ENCODE results near the gene FADD. TPM values are rescaled to one million over a fixed set of nuclear protein-coding genes. Genes with fewer than 3 reads are reported as not detected.

Gene FADD
- total RNA-seq, 1 donor from 2014 or later = 23.0 TPM

DNA sequence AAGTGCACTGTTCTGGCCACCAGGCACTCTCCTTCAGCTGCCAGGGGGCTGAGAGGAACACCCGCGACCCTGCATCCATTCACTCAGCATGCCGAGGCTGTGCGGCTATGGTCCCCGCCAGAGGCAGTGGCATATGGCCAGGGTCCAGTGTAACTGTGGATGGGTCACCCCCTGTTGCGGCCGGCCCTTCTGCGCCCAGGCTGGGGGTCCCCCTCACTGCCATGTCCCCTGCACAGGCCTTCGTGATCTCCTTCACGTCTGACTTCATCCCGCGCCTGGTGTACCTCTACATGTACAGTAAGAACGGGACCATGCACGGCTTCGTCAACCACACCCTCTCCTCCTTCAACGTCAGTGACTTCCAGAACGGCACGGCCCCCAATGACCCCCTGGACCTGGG, 20.8 kb upstream of the FADD start:
- no peaks in the 10 kb centered on the region for H3K4me1 ChIP-seq
- ATAC-seq (no peak), DNase-seq (no peak)
- H3K4me3 ChIP-seq = no peak overlapping the region
- H3K36me3 ChIP-seq = no peaks in the 10 kb centered on the region
- H3K27me3 ChIP-seq (ENCODE audit: low read depth) = peaks cover 4% of the 10 kb centered on the region
- TF ChIP-seq, protein P1, sequence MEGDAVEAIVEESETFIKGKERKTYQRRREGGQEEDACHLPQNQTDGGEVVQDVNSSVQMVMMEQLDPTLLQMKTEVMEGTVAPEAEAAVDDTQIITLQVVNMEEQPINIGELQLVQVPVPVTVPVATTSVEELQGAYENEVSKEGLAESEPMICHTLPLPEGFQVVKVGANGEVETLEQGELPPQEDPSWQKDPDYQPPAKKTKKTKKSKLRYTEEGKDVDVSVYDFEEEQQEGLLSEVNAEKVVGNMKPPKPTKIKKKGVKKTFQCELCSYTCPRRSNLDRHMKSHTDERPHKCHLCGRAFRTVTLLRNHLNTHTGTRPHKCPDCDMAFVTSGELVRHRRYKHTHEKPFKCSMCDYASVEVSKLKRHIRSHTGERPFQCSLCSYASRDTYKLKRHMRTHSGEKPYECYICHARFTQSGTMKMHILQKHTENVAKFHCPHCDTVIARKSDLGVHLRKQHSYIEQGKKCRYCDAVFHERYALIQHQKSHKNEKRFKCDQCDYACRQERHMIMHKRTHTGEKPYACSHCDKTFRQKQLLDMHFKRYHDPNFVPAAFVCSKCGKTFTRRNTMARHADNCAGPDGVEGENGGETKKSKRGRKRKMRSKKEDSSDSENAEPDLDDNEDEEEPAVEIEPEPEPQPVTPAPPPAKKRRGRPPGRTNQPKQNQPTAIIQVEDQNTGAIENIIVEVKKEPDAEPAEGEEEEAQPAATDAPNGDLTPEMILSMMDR (IDR thresholded peaks at IDR 0.05) = no peak
- no peaks in the 10 kb centered on the region for H3K9me3 ChIP-seq
- no peak overlapping the region for H3K27ac ChIP-seq
- intact Hi-C loops (cut with DNase I) = no loop called here

DNA sequence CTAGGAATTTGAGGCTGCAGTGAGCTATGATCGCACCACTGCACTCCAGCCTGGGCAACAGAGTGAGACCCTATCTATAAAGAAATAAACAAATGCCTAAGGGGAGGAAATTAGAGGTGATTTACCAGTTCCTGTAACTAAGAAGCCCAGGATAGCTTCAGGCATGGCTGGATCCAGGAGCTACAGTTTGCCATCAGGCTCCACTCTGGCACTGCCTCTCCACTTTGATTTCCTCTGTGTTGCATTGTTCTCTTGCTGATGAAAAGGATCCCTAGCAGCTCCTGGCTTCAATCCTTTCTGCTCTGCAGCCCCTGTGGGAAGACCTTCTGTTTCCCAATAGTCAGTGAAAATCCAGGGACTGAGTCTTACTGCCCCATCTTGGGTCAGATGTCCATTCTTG, 20.1 kb upstream of the FADD start:
- H3K27me3 ChIP-seq (ENCODE audit: low read depth) = peaks cover 4% of the 10 kb centered on the region
- no peaks in the 10 kb centered on the region for H3K36me3 ChIP-seq
- H3K4me3 ChIP-seq = no peak overlapping the region
- no peak for DNase-seq
- TF ChIP-seq, protein P1 (IDR thresholded peaks at IDR 0.05) = no peak
- H3K27ac ChIP-seq = no peak overlapping the region
- intact Hi-C loops (cut with DNase I) = no loop called here
- no peak for ATAC-seq
- no peaks in the 10 kb centered on the region for H3K9me3 ChIP-seq
- no peaks in the 10 kb centered on the region for H3K4me1 ChIP-seq

DNA sequence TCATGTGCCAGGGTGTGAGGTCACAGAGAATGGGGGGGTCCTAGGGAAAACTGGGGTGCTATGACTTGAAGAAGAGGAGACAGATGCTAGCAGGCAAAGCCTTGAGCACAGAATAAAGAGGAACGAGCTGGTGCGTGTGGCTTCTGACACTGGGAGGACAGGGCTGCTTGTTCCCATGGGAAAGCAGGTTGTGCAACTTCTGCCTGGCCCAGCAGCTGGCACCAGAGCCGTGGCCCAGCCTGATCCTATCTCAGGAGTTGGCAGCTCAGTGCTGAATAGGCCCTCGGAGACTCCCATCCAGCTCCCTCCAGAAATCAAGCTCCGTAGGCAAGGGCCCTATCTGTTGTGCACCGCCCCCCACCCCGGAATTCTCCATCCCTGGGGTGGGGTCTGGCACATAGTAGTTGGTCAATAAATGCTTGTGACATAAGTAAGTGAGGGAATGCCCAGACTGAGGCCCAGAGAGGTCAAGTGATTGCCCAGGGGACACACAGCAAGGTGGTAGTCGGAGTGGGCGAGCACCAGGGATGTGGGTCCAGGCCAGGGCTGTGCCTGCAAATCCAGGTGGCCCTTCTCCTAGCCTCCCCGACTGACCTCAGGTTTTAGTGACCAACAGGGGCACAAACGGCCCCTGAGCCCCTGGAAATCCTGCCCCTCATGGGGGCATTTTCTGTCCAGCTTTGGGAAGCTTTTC, 19.5 kb upstream of the FADD start:
- TF ChIP-seq, protein P1 (IDR thresholded peaks at IDR 0.05) = no peak
- Histone ChIP-seq H3K4me1 (no peaks in the 10 kb centered on the region), H3K4me3 (no peak overlapping the region), H3K27me3 (ENCODE audit: low read depth) (peaks cover 4% of the 10 kb centered on the region), H3K36me3 (no peaks in the 10 kb centered on the region), H3K27ac (no peak overlapping the region), H3K9me3 (no peaks in the 10 kb centered on the region)
- DNase-seq (no peak), ATAC-seq (no peak)
- intact Hi-C loops (cut with DNase I) = no loop called here

DNA sequence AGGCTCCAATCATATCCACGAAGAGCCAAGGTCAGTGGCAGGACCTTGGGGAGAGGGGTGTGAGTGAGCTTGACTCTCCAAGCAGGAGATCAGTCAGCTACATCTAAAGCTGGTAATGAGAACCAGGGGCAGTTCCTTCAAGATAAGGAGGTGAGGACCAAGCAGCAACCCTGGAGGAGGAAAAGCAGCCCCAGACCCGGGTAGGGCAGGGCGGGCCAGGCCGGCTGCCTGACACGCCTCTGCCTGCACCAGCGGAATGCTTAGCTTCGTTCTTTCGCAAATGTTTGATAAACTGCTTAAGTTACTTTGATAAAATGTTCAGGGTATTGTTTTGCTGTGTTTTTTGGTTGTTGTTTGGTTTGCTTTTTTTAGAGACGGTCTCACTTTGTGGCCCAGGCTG, 18.7 kb upstream of the FADD start:
- Histone ChIP-seq H3K4me1 (no peaks in the 10 kb centered on the region), H3K36me3 (no peaks in the 10 kb centered on the region), H3K4me3 (no peak overlapping the region), H3K9me3 (no peaks in the 10 kb centered on the region), H3K27me3 (ENCODE audit: low read depth) (peaks cover 4% of the 10 kb centered on the region), H3K27ac (no peak overlapping the region)
- intact Hi-C loops (cut with DNase I) = no loop called here
- ATAC-seq = no peak
- TF ChIP-seq, protein P1 (IDR thresholded peaks at IDR 0.05) = no peak
- DNase-seq = no peak

GRCh38 chr11:70185348-70186055, 17.6 kb upstream of the FADD start:
- H3K36me3 ChIP-seq = no peaks in the 10 kb centered on the region
- no peaks in the 10 kb centered on the region for H3K4me1 ChIP-seq
- intact Hi-C loops (cut with DNase I) = no loop called here
- DNase-seq = no peak
- H3K27me3 ChIP-seq (ENCODE audit: low read depth) = peaks cover 4% of the 10 kb centered on the region
- H3K9me3 ChIP-seq = no peaks in the 10 kb centered on the region
- H3K4me3 ChIP-seq = no peak overlapping the region
- H3K27ac ChIP-seq = no peak overlapping the region
- no peak for ATAC-seq
- TF ChIP-seq, protein P1 (IDR thresholded peaks at IDR 0.05) = no peak

Measured in lower lobe of right lung (tissue), 2 donors.